ENCODE data around the gene SOCS7.

Gene SOCS7

GRCh38 chr17:38341035-38341721 lies 10.5 kb upstream of the SOCS7 start:
- Histone ChIP-seq H3K27ac (ENCODE audit: low read depth, low read length) (no peak overlapping the region), H3K9ac (ENCODE audit: low read length) (no peak overlapping the region)

GRCh38 chr17:38342886-38343607 lies 8.6 kb upstream of the SOCS7 start:
- no peak overlapping the region for H3K27ac ChIP-seq (ENCODE audit: low read depth, low read length)
- no peak overlapping the region for H3K9ac ChIP-seq (ENCODE audit: low read length)
- H3K4me1 ChIP-seq (ENCODE audit: control insufficient read depth, insufficient read depth, low read length) = no peaks in the 10 kb centered on the region
- H3K36me3 ChIP-seq (ENCODE audit: control insufficient read depth, insufficient read depth, low read length) = no peaks in the 10 kb centered on the region
- no peaks in the 10 kb centered on the region for H3K27me3 ChIP-seq (ENCODE audit: control insufficient read depth, insufficient read depth, low read length)
- no peak overlapping the region for H3K4me3 ChIP-seq (ENCODE audit: low read length)

More at GRCh38 chr17:38341035-38341721, 10.5 kb upstream of the SOCS7 start:
- H3K4me3 ChIP-seq (ENCODE audit: low read length) = no peak overlapping the region
- H3K27me3 ChIP-seq (ENCODE audit: control insufficient read depth, insufficient read depth, low read length) = no peaks in the 10 kb centered on the region
- H3K4me1 ChIP-seq (ENCODE audit: control insufficient read depth, insufficient read depth, low read length) = no peaks in the 10 kb centered on the region
- no peaks in the 10 kb centered on the region for H3K36me3 ChIP-seq (ENCODE audit: control insufficient read depth, insufficient read depth, low read length)

- Histone ChIP-seq H3K27me3 (ENCODE audit: control insufficient read depth, insufficient read depth, low read length) (no peaks in the 10 kb centered on the region), H3K36me3 (ENCODE audit: control insufficient read depth, insufficient read depth, low read length) (no peaks in the 10 kb centered on the region), H3K27ac (ENCODE audit: low read depth, low read length) (no peak within 1 kb of the TSS), H3K4me1 (ENCODE audit: control insufficient read depth, insufficient read depth, low read length) (no peaks in the 10 kb centered on the region), H3K4me3 (ENCODE audit: low read length) (no peak within 1 kb of the TSS), H3K9ac (ENCODE audit: low read length) (no peak within 1 kb of the TSS)
Observed at GRCh38 chr17:38343608-38344419, 7.8 kb upstream of the SOCS7 start, which contains the start of gene GPR179. GPR179 (minus strand) TSS chr17:38343956; CDS start chr17:38343789, 167 bp downstream.

DNA sequence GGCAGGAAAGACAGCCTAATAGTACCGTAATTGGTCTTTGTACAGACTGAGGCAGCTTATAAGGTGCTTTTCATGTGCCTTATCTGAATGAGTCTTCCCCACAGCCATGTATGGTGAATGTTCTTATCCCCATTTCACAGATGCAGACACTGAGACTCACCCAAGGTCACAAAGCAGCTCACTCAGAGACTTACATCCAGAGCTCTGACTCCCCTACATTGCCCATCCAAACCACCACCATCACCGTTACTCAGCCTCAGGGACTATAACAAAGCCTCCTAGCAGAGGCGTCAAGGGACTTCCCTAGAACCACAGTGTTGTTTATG lies 7.3 kb upstream of the SOCS7 start:
- Histone ChIP-seq H3K36me3 (ENCODE audit: control insufficient read depth, insufficient read depth, low read length) (no peaks in the 10 kb centered on the region), H3K27ac (ENCODE audit: low read depth, low read length) (no peak overlapping the region), H3K4me1 (ENCODE audit: control insufficient read depth, insufficient read depth, low read length) (no peaks in the 10 kb centered on the region), H3K4me3 (ENCODE audit: low read length) (no peak overlapping the region), H3K27me3 (ENCODE audit: control insufficient read depth, insufficient read depth, low read length) (no peaks in the 10 kb centered on the region), H3K9ac (ENCODE audit: low read length) (no peak overlapping the region)

DNA sequence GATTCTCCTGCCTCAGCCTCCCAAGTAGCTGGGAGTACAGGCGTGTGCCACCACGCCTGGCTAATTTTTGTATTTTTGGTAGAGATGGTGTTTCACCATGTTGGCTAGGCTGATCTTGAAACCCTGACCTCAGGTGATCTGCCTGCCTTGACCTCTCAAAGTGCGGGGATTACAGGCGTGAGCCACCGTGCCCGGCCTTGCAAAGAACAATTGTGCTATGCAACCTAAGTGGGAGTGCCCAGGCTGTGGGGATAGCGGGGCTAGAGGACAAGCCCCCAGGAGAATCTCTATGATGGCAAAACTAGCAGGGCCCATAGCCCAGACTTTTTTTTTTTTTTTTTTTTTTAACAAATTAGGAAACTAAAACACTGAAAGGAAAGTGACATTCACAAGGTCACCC lies 5.9 kb upstream of the SOCS7 start:
- Histone ChIP-seq H3K36me3 (ENCODE audit: control insufficient read depth, insufficient read depth, low read length) (no peaks in the 10 kb centered on the region), H3K4me1 (ENCODE audit: control insufficient read depth, insufficient read depth, low read length) (no peaks in the 10 kb centered on the region)

GRCh38 chr17:38349097-38349730 lies 2.4 kb upstream of the SOCS7 start:
- Histone ChIP-seq H3K36me3 (ENCODE audit: control insufficient read depth, insufficient read depth, low read length) (no peaks in the 10 kb centered on the region), H3K4me3 (ENCODE audit: low read length) (no peak overlapping the region), H3K27ac (ENCODE audit: low read depth, low read length) (no peak overlapping the region), H3K4me1 (ENCODE audit: control insufficient read depth, insufficient read depth, low read length) (peaks cover 3% of the 10 kb centered on the region), H3K9ac (ENCODE audit: low read length) (no peak overlapping the region), H3K27me3 (ENCODE audit: control insufficient read depth, insufficient read depth, low read length) (no peaks in the 10 kb centered on the region)

More for the DNA sequence above, 5.9 kb upstream of the SOCS7 start:
- Histone ChIP-seq H3K27ac (ENCODE audit: low read depth, low read length) (no peak overlapping the region), H3K4me3 (ENCODE audit: low read length) (no peak overlapping the region), H3K9ac (ENCODE audit: low read length) (no peak overlapping the region), H3K27me3 (ENCODE audit: control insufficient read depth, insufficient read depth, low read length) (no peaks in the 10 kb centered on the region)

GRCh38 chr17:38350035-38350434 lies 1.6 kb upstream of the SOCS7 start:
- no peaks in the 10 kb centered on the region for H3K27me3 ChIP-seq (ENCODE audit: control insufficient read depth, insufficient read depth, low read length)
- no peak overlapping the region for H3K27ac ChIP-seq (ENCODE audit: low read depth, low read length)
- no peak overlapping the region for H3K9ac ChIP-seq (ENCODE audit: low read length)
- H3K36me3 ChIP-seq (ENCODE audit: control insufficient read depth, insufficient read depth, low read length) = no peaks in the 10 kb centered on the region
- no peak overlapping the region for H3K4me3 ChIP-seq (ENCODE audit: low read length)
- peaks cover 8% of the 10 kb centered on the region for H3K4me1 ChIP-seq (ENCODE audit: control insufficient read depth, insufficient read depth, low read length)

GRCh38 chr17:38352245-38353085 lies 821 bp downstream of the SOCS7 start:
- Histone ChIP-seq H3K27ac (ENCODE audit: low read depth, low read length) (peak overlapping the region; percentile 67), H3K27me3 (ENCODE audit: control insufficient read depth, insufficient read depth, low read length) (no peaks in the 10 kb centered on the region), H3K36me3 (ENCODE audit: control insufficient read depth, insufficient read depth, low read length) (no peaks in the 10 kb centered on the region), H3K9ac (ENCODE audit: low read length) (peak overlapping the region; percentile 57), H3K4me3 (ENCODE audit: low read length) (peak overlapping the region; percentile 60), H3K4me1 (ENCODE audit: control insufficient read depth, insufficient read depth, low read length) (peaks cover 15% of the 10 kb centered on the region)

GRCh38 chr17:38353086-38353604 lies 1.5 kb downstream of the SOCS7 start:
- Histone ChIP-seq H3K9ac (ENCODE audit: low read length) (no peak overlapping the region), H3K4me3 (ENCODE audit: low read length) (peak overlapping the region; percentile 60), H3K27ac (ENCODE audit: low read depth, low read length) (peak overlapping the region; percentile 67), H3K27me3 (ENCODE audit: control insufficient read depth, insufficient read depth, low read length) (no peaks in the 10 kb centered on the region), H3K4me1 (ENCODE audit: control insufficient read depth, insufficient read depth, low read length) (peaks cover 22% of the 10 kb centered on the region), H3K36me3 (ENCODE audit: control insufficient read depth, insufficient read depth, low read length) (no peaks in the 10 kb centered on the region)

DNA sequence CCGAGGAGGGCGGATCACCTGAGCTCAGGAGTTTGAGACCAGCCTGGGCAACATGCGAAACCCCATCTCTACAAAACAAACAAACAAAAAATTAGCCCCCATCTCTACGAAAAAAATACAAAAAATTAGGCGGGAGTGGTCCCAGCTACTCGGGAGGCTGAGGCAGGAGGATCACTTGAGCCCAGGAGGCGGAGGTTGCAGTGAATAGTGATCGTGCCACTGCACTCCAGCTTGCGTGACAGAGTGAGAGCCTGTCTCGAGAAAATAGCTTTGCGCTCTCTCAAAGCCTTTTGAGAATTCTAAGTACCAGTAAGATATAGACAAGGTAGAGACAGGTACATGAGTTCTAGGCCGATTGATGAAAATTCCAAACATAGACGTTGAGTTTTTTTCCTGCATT lies 2.0 kb downstream of the SOCS7 start:
- H3K4me1 ChIP-seq (ENCODE audit: control insufficient read depth, insufficient read depth, low read length) = peaks cover 26% of the 10 kb centered on the region

DNA sequence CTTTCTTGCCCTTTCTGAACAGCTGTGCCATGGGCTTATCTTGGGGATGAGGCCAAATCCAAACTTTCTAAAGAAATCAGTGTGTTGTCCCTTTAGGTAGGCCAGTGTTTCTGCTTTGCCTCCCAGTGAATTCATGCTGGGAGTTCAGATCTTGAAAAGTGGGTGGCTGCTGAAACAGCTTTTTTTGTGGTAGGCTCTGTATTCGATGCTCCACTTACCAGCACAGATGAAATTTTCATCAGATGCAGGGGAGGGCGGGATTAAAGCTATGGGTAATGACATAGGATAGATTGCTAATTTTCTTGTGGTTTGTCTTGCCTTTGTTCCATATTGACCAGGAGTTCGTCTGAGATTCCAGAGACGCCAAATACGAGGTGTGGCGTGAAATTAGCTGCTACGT lies 2.8 kb downstream of the SOCS7 start:
- Histone ChIP-seq H3K36me3 (ENCODE audit: control insufficient read depth, insufficient read depth, low read length) (no peaks in the 10 kb centered on the region), H3K4me3 (ENCODE audit: low read length) (no peak overlapping the region), H3K9ac (ENCODE audit: low read length) (no peak overlapping the region), H3K4me1 (ENCODE audit: control insufficient read depth, insufficient read depth, low read length) (peaks cover 31% of the 10 kb centered on the region), H3K27ac (ENCODE audit: low read depth, low read length) (no peak overlapping the region), H3K27me3 (ENCODE audit: control insufficient read depth, insufficient read depth, low read length) (no peaks in the 10 kb centered on the region)

More for the DNA sequence above, 2.0 kb downstream of the SOCS7 start:
- Histone ChIP-seq H3K36me3 (ENCODE audit: control insufficient read depth, insufficient read depth, low read length) (no peaks in the 10 kb centered on the region), H3K4me3 (ENCODE audit: low read length) (peak overlapping the region; percentile 60), H3K27me3 (ENCODE audit: control insufficient read depth, insufficient read depth, low read length) (no peaks in the 10 kb centered on the region), H3K27ac (ENCODE audit: low read depth, low read length) (no peak overlapping the region), H3K9ac (ENCODE audit: low read length) (no peak overlapping the region)

All from rectal smooth muscle tissue (tissue), 1 donor.